Duodenal mucosa (tissue), 2 donors: ENCODE results near the gene LRRK2.
"Not testable (repeated sequence)": the region's sequence is repeated elsewhere in the genome, so short reads cannot be mapped to it uniquely, and the experiment has no call there.

Experiments used
- H3K27ac ChIP-seq: one replicate; pipeline ENCODE4 v1.7.0; 2013; ENCODE audit warnings: low read depth, low read length
- H3K27me3 ChIP-seq, 2 donors: one replicate each; pipeline ENCODE4 v1.7.0; 2013; ENCODE audit warnings: low read length in 2 of 2, control low read depth in 1 of 2; ENCODE audit not compliant: insufficient read depth in 2 of 2, control insufficient read depth in 1 of 2
- H3K36me3 ChIP-seq, 2 donors: one replicate each; pipeline ENCODE4 v1.7.0; 2013; ENCODE audit warnings: low read length in 2 of 2, control low read depth in 1 of 2; ENCODE audit not compliant: insufficient read depth in 2 of 2, control insufficient read depth in 1 of 2
- H3K4me1 ChIP-seq, 2 donors: one replicate each; pipeline ENCODE4 v1.7.0; 2013; ENCODE audit warnings: low read length in 2 of 2, control low read depth in 1 of 2; ENCODE audit not compliant: insufficient read depth in 2 of 2, control insufficient read depth in 1 of 2
- H3K4me3 ChIP-seq, 2 donors: one replicate each; pipeline ENCODE4 v1.7.0; 2013; ENCODE audit warnings: low read length in 2 of 2, low read depth in 1 of 2
- H3K9ac ChIP-seq, 2 donors: one replicate each; pipeline ENCODE4 v1.7.0; 2013; ENCODE audit warnings: low read length in 2 of 2, low read depth in 1 of 2
- H3K9me3 ChIP-seq, 2 donors: one replicate each; pipeline ENCODE4 v1.7.0; 2013; ENCODE audit warnings: low read length in 2 of 2, control low read depth in 1 of 2; ENCODE audit not compliant: control insufficient read depth in 1 of 2

Gene LRRK2

DNA sequence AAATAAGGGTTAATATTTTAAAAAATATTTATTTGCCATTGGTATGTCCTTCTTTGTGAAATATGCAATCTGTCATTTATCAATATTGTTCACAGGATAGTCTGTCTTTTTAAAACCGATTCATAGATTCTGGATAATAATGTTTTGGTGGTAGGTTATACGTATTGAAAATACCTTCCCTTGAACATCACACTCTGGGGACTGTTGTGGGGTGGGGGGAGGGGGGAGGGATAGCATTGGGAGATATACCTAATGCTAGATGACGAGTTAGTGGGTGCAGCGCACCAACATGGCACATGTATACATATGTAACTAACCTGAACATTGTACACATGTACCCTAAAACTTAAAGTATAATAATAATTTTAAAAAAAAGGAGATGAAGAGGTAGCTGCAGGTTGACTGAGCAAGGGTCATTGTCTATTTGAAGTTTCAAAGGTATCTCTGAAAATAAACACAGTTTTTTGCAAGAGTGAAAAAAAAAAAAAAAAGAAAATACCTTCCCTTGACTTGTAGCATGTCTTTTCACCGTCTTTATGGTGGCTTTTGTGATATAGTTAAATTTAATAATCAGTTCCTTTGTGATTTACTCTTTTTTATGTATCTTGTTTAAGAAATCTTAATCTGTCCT is 19.8 kb downstream of the LRRK2 start:
- not testable (repeated sequence) for H3K9me3 ChIP-seq, H3K9ac ChIP-seq, H3K36me3 ChIP-seq, H3K27ac ChIP-seq, H3K4me1 ChIP-seq, H3K4me3 ChIP-seq, H3K27me3 ChIP-seq

DNA sequence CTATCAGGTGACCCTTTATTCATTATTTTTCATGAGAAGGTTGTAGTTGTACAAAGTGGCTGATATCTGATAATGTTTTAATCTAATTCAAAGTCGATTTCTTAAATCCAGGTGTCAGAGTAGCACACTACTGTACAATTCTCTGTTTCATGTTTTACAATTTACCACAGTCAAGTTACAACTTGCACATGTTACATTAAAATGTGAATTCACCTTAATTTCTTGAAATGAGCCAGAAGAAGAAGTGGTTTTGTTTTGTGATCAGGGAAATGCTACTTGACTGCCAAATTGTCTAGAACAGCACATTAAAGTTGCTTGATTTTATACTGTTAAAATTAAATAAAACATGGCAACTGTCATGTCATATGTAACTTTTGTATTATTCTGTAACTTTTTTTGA is 23.2 kb downstream of the LRRK2 start:
- Histone ChIP-seq H3K9ac (no peak overlapping the region), H3K9me3 (no peaks in the 10 kb centered on the region), H3K36me3 (no peaks in the 10 kb centered on the region), H3K4me1 (no peaks in the 10 kb centered on the region), H3K4me3 (no peak overlapping the region), H3K27me3 (no peaks in the 10 kb centered on the region), H3K27ac (no peak overlapping the region)

- no peaks in the 10 kb centered on the region for H3K36me3 ChIP-seq
- H3K9ac ChIP-seq = no peak overlapping the region
- no peaks in the 10 kb centered on the region for H3K4me1 ChIP-seq
- no peak overlapping the region for H3K4me3 ChIP-seq
- H3K9me3 ChIP-seq = no peaks in the 10 kb centered on the region
- H3K27me3 ChIP-seq = no peaks in the 10 kb centered on the region
- no peak overlapping the region for H3K27ac ChIP-seq
Observed at GRCh38 chr12:40248585-40249297, 23.9 kb downstream of the LRRK2 start.

DNA sequence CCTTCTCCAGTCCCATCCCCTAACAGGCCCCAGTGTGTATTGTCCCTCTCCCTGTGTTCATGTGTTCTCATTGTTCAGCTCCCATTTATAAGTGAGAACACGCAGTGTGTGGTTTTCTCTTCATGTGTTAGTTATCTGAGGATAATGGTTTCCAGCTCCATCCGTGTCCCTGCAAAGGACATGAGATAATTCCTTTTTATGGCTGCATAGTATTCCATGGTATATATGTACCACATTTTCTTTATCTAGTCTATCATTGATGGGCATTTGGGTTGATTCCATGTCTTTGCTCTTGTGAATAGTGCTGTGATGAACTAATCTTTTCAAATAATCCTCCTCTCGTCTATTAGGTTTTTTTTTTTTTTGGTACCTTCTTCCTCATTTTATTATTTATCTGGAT is 25.9 kb downstream of the LRRK2 start:
- H3K4me1 ChIP-seq, H3K4me3 ChIP-seq, H3K36me3 ChIP-seq, H3K9ac ChIP-seq, H3K27ac ChIP-seq, H3K27me3 ChIP-seq, H3K9me3 ChIP-seq: not testable (repeated sequence)

GRCh38 chr12:40253936-40254335 is 29.1 kb downstream of the LRRK2 start:
- Histone ChIP-seq H3K9ac (no peak overlapping the region), H3K9me3 (no peaks in the 10 kb centered on the region), H3K27me3 (no peaks in the 10 kb centered on the region), H3K4me1 (no peaks in the 10 kb centered on the region), H3K36me3 (no peaks in the 10 kb centered on the region), H3K27ac (no peak overlapping the region), H3K4me3 (no peak overlapping the region)

DNA sequence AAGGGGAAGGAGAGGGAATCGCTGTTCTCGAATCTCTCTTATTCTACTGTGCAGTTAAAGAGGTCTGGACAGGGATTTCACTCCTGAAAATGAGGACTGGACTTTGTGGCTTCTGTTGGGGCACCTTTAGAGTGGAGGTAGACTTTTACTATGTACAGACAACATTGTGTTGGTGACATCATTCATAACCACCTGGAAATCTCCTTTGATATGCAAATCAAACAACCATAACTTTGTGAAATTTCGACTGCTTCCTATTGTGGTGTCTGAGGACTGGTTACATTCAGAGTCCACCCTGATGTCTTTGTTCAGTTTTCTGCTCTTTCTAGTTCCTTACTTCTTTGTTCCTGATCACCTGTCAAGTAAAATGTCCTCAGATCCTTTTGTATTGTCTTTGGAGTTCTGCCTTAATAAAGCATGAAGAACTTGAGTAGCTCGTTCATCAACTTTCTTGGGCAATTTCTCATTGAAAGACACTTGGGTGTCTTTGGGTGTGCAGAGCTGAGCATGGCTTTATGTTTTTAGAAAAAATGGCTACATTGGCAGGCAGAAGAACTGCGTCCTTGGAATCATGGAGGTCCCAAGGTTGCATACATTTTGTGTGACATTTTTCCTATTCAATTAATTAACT is 29.8 kb downstream of the LRRK2 start:
- Histone ChIP-seq H3K36me3 (no peaks in the 10 kb centered on the region), H3K27me3 (no peaks in the 10 kb centered on the region), H3K27ac (no peak overlapping the region), H3K4me3 (no peak overlapping the region), H3K9ac (no peak overlapping the region), H3K4me1 (no peaks in the 10 kb centered on the region), H3K9me3 (no peaks in the 10 kb centered on the region)

DNA sequence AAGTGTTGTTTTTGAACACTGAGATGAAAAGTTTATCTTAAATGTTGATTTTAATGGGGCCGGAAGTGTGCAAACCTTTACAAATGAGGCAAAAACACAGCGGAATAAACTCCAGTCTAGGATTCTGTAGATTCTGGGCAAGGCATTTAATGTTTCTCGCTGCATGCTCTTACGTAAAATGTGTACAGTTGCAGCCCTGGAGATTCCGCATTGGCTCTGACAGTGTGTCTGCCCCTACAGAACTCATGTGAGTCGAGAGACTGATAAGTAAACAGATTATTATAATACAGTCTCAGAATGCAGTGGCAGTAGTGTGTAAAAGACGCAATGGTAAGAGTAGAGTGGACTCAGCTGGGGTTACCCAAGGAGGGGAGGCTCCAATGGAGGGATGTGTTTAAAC is 33.6 kb downstream of the LRRK2 start:
- H3K4me1 ChIP-seq = no peaks in the 10 kb centered on the region
- no peaks in the 10 kb centered on the region for H3K27me3 ChIP-seq
- H3K4me3 ChIP-seq = no peak overlapping the region
- no peak overlapping the region for H3K27ac ChIP-seq
- H3K9me3 ChIP-seq = no peaks in the 10 kb centered on the region
- no peaks in the 10 kb centered on the region for H3K36me3 ChIP-seq
- H3K9ac ChIP-seq = no peak overlapping the region

- Histone ChIP-seq H3K9ac (no peak overlapping the region), H3K36me3 (no peaks in the 10 kb centered on the region), H3K27me3 (no peaks in the 10 kb centered on the region), H3K27ac (no peak overlapping the region), H3K4me1 (no peaks in the 10 kb centered on the region), H3K9me3 (no peaks in the 10 kb centered on the region), H3K4me3 (no peak overlapping the region)
Observed at GRCh38 chr12:40261937-40262336, 37.1 kb downstream of the LRRK2 start.

DNA sequence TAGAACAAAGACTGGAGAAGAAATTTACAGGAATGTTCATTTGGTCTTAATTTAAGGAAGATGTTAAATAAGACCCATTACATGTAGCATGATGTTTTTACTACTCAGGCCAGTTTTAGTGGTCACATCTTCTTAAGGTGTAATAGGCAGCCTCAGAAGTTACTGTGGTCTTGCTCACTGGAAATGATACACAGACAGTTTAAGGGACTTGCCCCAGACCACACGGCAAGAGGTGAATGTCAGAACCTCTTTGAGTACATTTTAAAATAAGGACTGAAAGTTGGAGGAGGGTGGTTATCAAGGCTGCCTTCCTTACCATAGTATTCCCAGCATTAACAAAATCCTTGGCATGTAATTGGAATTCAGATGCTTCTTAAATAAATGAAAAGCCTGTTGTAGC is 37.9 kb downstream of the LRRK2 start:
- no peak overlapping the region for H3K9ac ChIP-seq
- no peak overlapping the region for H3K27ac ChIP-seq
- no peaks in the 10 kb centered on the region for H3K9me3 ChIP-seq
- H3K4me3 ChIP-seq = no peak overlapping the region
- H3K27me3 ChIP-seq = no peaks in the 10 kb centered on the region
- no peaks in the 10 kb centered on the region for H3K36me3 ChIP-seq
- no peaks in the 10 kb centered on the region for H3K4me1 ChIP-seq

DNA sequence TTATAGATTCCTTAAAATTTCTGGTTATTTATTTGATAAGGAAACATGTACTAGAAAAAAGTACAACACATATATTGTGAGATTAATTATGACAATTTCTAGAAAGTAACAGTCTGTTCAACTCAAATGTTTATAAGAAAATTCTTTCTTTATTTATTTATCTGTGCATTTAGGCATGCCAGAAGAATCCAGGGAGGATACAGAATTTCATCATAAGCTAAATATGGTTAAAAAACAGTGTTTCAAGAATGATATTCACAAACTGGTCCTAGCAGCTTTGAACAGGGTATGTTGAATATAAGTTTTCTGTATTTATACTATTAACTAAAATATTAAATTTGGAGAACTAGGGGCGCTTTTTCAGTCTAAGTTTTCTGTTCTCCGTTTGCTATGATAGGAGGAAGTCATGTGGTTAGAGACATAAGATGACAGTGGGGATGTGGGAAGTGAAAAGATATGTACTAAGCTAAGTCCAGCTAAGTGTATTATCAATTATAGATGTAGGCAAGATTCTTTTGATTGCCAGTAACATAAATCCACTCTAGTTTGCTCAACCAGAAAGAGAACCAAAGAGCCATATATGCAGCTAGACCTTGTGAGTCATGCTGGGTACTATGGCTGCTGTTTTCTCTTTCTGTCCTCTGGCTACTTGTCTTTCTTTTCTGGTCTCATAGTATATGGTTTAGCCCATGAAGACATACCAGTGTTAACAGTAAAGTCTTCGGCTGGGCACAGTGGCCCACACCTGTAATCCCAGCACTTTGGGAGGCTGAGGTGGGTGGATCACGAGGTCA is 39.0 kb downstream of the LRRK2 start:
- H3K27ac ChIP-seq = no peak overlapping the region
- no peak overlapping the region for H3K9ac ChIP-seq
- no peaks in the 10 kb centered on the region for H3K4me1 ChIP-seq
- H3K4me3 ChIP-seq = no peak overlapping the region
- H3K9me3 ChIP-seq = no peaks in the 10 kb centered on the region
- no peaks in the 10 kb centered on the region for H3K36me3 ChIP-seq
- H3K27me3 ChIP-seq = no peaks in the 10 kb centered on the region
